ENCODE measurements around the gene TOR4A. TPM values are rescaled to one million over a fixed set of nuclear protein-coding genes. Genes with fewer than 3 reads are reported as not detected.

The TOR4A gene
- total and polyA plus RNA-seq, 2 donors (not counting 1 experiment from before 2014, with no cell fraction given) = 8.3 to 15.3 TPM

- H3K9me3 Mint-ChIP-seq (ENCODE audit: insufficient read depth) = no peaks in the 10 kb centered on the region
- no peak for ATAC-seq (ENCODE audit: low read depth)
- peak overlapping the region; percentile 78 for H3K27ac Mint-ChIP-seq
- H2AFZ ChIP-seq (ENCODE audit: insufficient read depth, low read depth, low read length, poor library complexity, severe bottlenecking) = no peak overlapping the region
- H3K27me3 ChIP-seq (replicated peaks in 1 of 4; ENCODE audit: control extremely low read depth in 1 of 4, control insufficient read depth in 3 of 4, insufficient read depth in 4 of 4, low read length in 3 of 4) = no peaks in the 10 kb centered on the region
- H3K4me2 ChIP-seq (replicated peaks; ENCODE audit: low read depth, low read length, poor library complexity, severe bottlenecking) = peak overlapping the region; percentile 64
- H3K9me3 ChIP-seq (ENCODE audit: control extremely low read depth in 1 of 3, control insufficient read depth in 2 of 3, insufficient read depth in 1 of 3, low read length in 2 of 3) = no peaks in the 10 kb centered on the region
- H3K4me3 Mint-ChIP-seq = peak overlapping the region; percentile 69
- peak overlapping the region; percentile 53 for H3K9ac ChIP-seq (ENCODE audit: low read length)
- no peaks in the 10 kb centered on the region for H3K27me3 Mint-ChIP-seq
- peaks cover 33% of the 10 kb centered on the region for H4K20me1 ChIP-seq (ENCODE audit: control insufficient read depth, insufficient read depth, low read length, poor library complexity, severe bottlenecking)
- peak overlapping the region; percentile 15 to 48 for H3K27ac ChIP-seq (ENCODE audit: low read length in 2 of 2)
- no peak for TF ChIP-seq CTCF (IDR thresholded peaks at IDR 0.05)
- no peak for TF ChIP-seq EZH2 (IDR thresholded peaks at IDR 0.05; ENCODE audit: borderline replicate concordance, insufficient read depth, low read depth, low read length, poor library complexity, severe bottlenecking)
- peaks cover 0 to 28% of the 10 kb centered on the region in 2 experiments for H3K36me3 ChIP-seq (replicated peaks in 1 of 2; ENCODE audit: control extremely low read depth in 1 of 2, control insufficient read depth in 1 of 2, extremely low read depth in 1 of 2, insufficient read depth in 2 of 2, low read length in 1 of 2)
- peak overlapping the region in 4 of 5 experiments; percentile 33 to 50 (median 45) for H3K4me3 ChIP-seq (ENCODE audit: control extremely low read depth in 1 of 5, extremely low read depth in 1 of 5, insufficient read depth in 1 of 5, low read depth in 2 of 5, low read length in 4 of 5)
- H3K4me1 ChIP-seq (ENCODE audit: control insufficient read depth in 2 of 2, insufficient read depth in 2 of 2, low read length in 2 of 2) = peaks cover 11 to 48% of the 10 kb centered on the region in 2 donors
- no peak for DNase-seq
- intact Hi-C loops (cut with micrococcal nuclease) = loop anchor here (2.0 kb wide), 1 partner anchor 14 kb away; the partner anchor contains the start of gene NELFB
- POLR2A ChIA-PET = interaction anchor here (0.7 to 1.8 kb wide), 7 partner anchors 9 to 29 kb away, joined by 3 to 6 read pairs (median 4); partner anchors contain the start of genes TOR4A and TUBB4B
- CTCF ChIA-PET = interaction anchor here (0.6 to 1.5 kb wide), 6 partner anchors 11 to 233 kb away, joined by 3 to 6 read pairs (median 4); no protein-coding TSS in a partner anchor
- peaks cover 29% of the 10 kb centered on the region for H3K4me1 Mint-ChIP-seq
- H3K79me2 ChIP-seq (ENCODE audit: control insufficient read depth, insufficient read depth, low read length) = peaks cover 33% of the 10 kb centered on the region
- WGBS (ENCODE audit: insufficient coverage) = 68% methylated on average over 15 of the region's 19 CpGs
Observed at GRCh38 chr9:137268538-137269201, 8.9 kb upstream of the TOR4A start.

All from B cell (primary cell).